HepG2 (cell line): Measurements from ENCODE around the gene TGM3. TPM values are rescaled to one million over a fixed set of nuclear protein-coding genes. Genes with fewer than 3 reads are reported as not detected.

Source experiments
- ATAC-seq: fragments of 200-7000 bp; cut with Tn5 transposase; 3 replicates; pipeline ENCODE4 v1.9.1; 2020; ENCODE audit warnings: mild to moderate bottlenecking, moderate library complexity
- BruUV-seq: library from RNA; stranded (reverse); fragments of 400-500 nt; replicated peaks from 2 replicates; lab custom pipeline; 2021; lab: Mats Ljungman, UMichigan
- CTCF ChIA-PET: fragments of 300-600 bp; formaldehyde crosslinking; extraction: SDS; loops from one replicate; lab custom pipeline; 2021; ENCODE audit warnings: low total read pairs, inconsistent platforms, low intra/inter-chr PET ratio; lab: Yijun Ruan, JAX
- POLR2A ChIA-PET: fragments of 350-600 bp; sonication (Branson Sonifier 250); formaldehyde crosslinking; loops from one replicate; lab custom pipeline; 2020; ENCODE audit warnings: antibody characterized with exemption, inconsistent platforms; lab: Yijun Ruan, JAX
- DNase-seq: peaks from one replicate; pipeline ENCODE4 v3.0.0-alpha.2; 2015; ENCODE audit warnings: low spot score
- FAIRE-seq: peaks from 3 replicates; lab custom pipeline; 2011; peaks lifted over from hg19 to GRCh38; lab: Jason Lieb, UNC
- H2AFZ ChIP-seq: one replicate; pipeline ENCODE4 v1.6.1; 2011; ENCODE audit warnings: low read length, inconsistent platforms
- H3K27ac ChIP-seq: fragments of 300-600 bp; 3 replicates; pipeline ENCODE4 v1.8.0; 2011; ENCODE audit warnings: mixed run types, mild to moderate bottlenecking, mixed read lengths, low read length, inconsistent platforms; ENCODE audit not compliant: insufficient read depth; ENCODE audit errors: extremely low read length
- H3K27me3 ChIP-seq, 2 experiments: fragments of 200-600 bp in 1 of 2; 2 replicates in 1 of 2; 3 replicates in 1 of 2; pipeline versions ENCODE4 v1.6.0 to v1.8.0; 2011; ENCODE audit warnings: low read length in 2 of 2, mild to moderate bottlenecking in 2 of 2, moderate library complexity in 2 of 2, inconsistent platforms in 1 of 2; ENCODE audit not compliant: insufficient read depth in 2 of 2, control insufficient read depth in 1 of 2
- H3K36me3 ChIP-seq, 2 experiments: fragments of 200-600 bp in 1 of 2; replicated peaks in 1 of 2; 2 replicates in 1 of 2; 3 replicates in 1 of 2; pipeline versions ENCODE4 v1.5.1 to v1.8.0; 2011; ENCODE audit warnings: low read length in 2 of 2, inconsistent platforms in 1 of 2; ENCODE audit not compliant: insufficient read depth in 2 of 2, control insufficient read depth in 1 of 2
- H3K4me1 ChIP-seq: 2 replicates; pipeline ENCODE4 v1.5.1; 2012; ENCODE audit warnings: low read length, inconsistent platforms; ENCODE audit not compliant: insufficient read depth
- H3K4me2 ChIP-seq: 2 replicates; pipeline ENCODE4 v1.6.0; 2011; ENCODE audit warnings: low read depth, low read length, inconsistent platforms
- H3K4me3 ChIP-seq, 3 experiments: fragments of 200-600 bp in 1 of 3; sonication (generic), shearing (Covaris generic) in 1 of 3; replicated peaks in 1 of 3; 2 replicates each; pipeline ENCODE4 v1.5.1; 2011 to 2016; ENCODE audit warnings: low read length in 3 of 3, inconsistent platforms in 2 of 3, low read depth in 2 of 3, mild to moderate bottlenecking in 2 of 3, control low read depth in 1 of 3, mixed read lengths in 1 of 3; ENCODE audit not compliant: insufficient read depth in 1 of 3
- H3K79me2 ChIP-seq: one replicate; pipeline ENCODE4 v1.6.1; 2011; ENCODE audit warnings: low read length, inconsistent platforms; ENCODE audit not compliant: insufficient read depth
- H3K9ac ChIP-seq: 2 replicates; pipeline ENCODE4 v1.6.0; 2011; ENCODE audit warnings: mild to moderate bottlenecking, low read depth, low read length, inconsistent platforms; ENCODE audit not compliant: insufficient read depth
- H3K9me3 ChIP-seq: 2 replicates; pipeline ENCODE4 v1.5.1; 2012; ENCODE audit warnings: mild to moderate bottlenecking, low read length
- H4K20me1 ChIP-seq: 2 replicates; pipeline ENCODE4 v1.6.0; 2011; ENCODE audit warnings: inconsistent platforms, mild to moderate bottlenecking, low read length, moderate library complexity; ENCODE audit not compliant: insufficient read depth
- ARID2 ChIP-seq: sonication (generic); formaldehyde crosslinking; IDR thresholded peaks from 2 replicates; pipeline ENCODE4 v1.8.1; 2022; ENCODE audit warnings: mild to moderate bottlenecking, missing genetic modification reagents, borderline replicate concordance
- CREB1 ChIP-seq, 2 experiments: fragments of 450-650 bp in 1 of 2; IDR thresholded peaks; 2 replicates each; pipeline ENCODE4 v1.6.1; 2016 to 2017; ENCODE audit warnings: control low read depth in 1 of 2, mild to moderate bottlenecking in 1 of 2, missing compliant biosample characterization in 1 of 2, missing genetic modification characterization in 1 of 2
- FOXO4 ChIP-seq: sonication (generic); formaldehyde crosslinking; conservative IDR thresholded peaks from 2 replicates; pipeline ENCODE4 v1.8.1; 2023; ENCODE audit warnings: missing genetic modification reagents
- PAF1 ChIP-seq: IDR thresholded peaks from 2 replicates; pipeline ENCODE4 v1.6.1; 2016; ENCODE audit warnings: missing genetic modification reagents, missing compliant biosample characterization
- RARA ChIP-seq: IDR thresholded peaks from 2 replicates; pipeline ENCODE4 v1.6.1; 2016; ENCODE audit warnings: missing genetic modification reagents, missing compliant biosample characterization
- SALL1 ChIP-seq: sonication (generic); formaldehyde crosslinking; IDR thresholded peaks from 2 replicates; pipeline ENCODE4 v1.8.0; 2022; ENCODE audit warnings: mild to moderate bottlenecking, missing genetic modification reagents
- TEAD2 ChIP-seq: sonication (generic); formaldehyde crosslinking; IDR thresholded peaks from 2 replicates; pipeline ENCODE4 v1.9.0; 2021; ENCODE audit warnings: missing genetic modification reagents
- YY1 ChIP-seq: IDR thresholded peaks from 2 replicates; pipeline ENCODE4 v1.6.1; 2011; ENCODE audit warnings: low read length, low read depth, moderate library complexity, mild to moderate bottlenecking; ENCODE audit not compliant: insufficient read depth, insufficient replicate concordance
- ZNF503 ChIP-seq: sonication (generic); formaldehyde crosslinking; IDR thresholded peaks from 2 replicates; pipeline ENCODE4 v1.4.0; 2020; ENCODE audit warnings: missing genetic modification reagents
- WGBS: methylation state at CpG from one replicate; pipeline ENCODE4 v1.1.6; 2017; ENCODE audit warnings: low lambda C conversion rate; 5-methylcytosine and 5-hydroxymethylcytosine counted together
- in situ Hi-C: cut with HindIII; loops from 2 replicates; pipeline ENCODE4 v1.10.0; 2017; ENCODE audit warnings: low pct_unique_long_range_greater_than_20kb; ENCODE audit not compliant: extremely low pct_ligation_motif_present
- intact Hi-C: fragments of 100-400 bp; cut with micrococcal nuclease; formaldehyde crosslinking; loops from one replicate; pipeline ENCODE4 v1.10.0; 2022; ENCODE audit not compliant: unreplicated experiment
- polyA plus RNA-seq, 8 experiments: library from polyadenylated mRNA; depleted of rRNA in 3 of 8; stranded (reverse) in 7 of 8; unstranded in 1 of 8; fragments of >200 nt; fragmentation: Illumina TruSeq in 4 of 8; extraction: Trizol in 4 of 8; gene quantifications; 2 replicates each; pipeline versions ENCODE4 v1.2.1 to v1.2.3, GENCODE V29; 2011 to 2016; ENCODE audit warnings: low read depth in 4 of 8, missing spikeins in 1 of 8, mixed read lengths in 1 of 8; ENCODE audit not compliant: insufficient read depth in 1 of 8
- total RNA-seq, 5 experiments: library from RNA; depleted of rRNA; stranded (reverse); fragments of >200 nt; fragmentation: Illumina TruSeq; extraction: Trizol; gene quantifications; 2 replicates each; pipeline ENCODE4 v1.2.3, GENCODE V29; 2016; ENCODE audit warnings: low read depth in 1 of 5
- TF ChIP-seq, protein P1 (sequence below): sonication (generic); formaldehyde crosslinking; IDR thresholded peaks from 2 replicates; pipeline ENCODE4 v1.5.0; 2020; ENCODE audit warnings: missing genetic modification reagents, mild to moderate bottlenecking, borderline replicate concordance
- TF ChIP-seq, protein P2 (sequence below): IDR thresholded peaks from 2 replicates; pipeline ENCODE4 v1.6.1; 2012; ENCODE audit warnings: low read depth, low read length, improper control_type of control experiment

Gene TGM3
- total and polyA plus RNA-seq, 2 of the 13 experiments (the other 11 are each of a cell fraction or from before 2014, with no cell fraction given), result not detected

DNA sequence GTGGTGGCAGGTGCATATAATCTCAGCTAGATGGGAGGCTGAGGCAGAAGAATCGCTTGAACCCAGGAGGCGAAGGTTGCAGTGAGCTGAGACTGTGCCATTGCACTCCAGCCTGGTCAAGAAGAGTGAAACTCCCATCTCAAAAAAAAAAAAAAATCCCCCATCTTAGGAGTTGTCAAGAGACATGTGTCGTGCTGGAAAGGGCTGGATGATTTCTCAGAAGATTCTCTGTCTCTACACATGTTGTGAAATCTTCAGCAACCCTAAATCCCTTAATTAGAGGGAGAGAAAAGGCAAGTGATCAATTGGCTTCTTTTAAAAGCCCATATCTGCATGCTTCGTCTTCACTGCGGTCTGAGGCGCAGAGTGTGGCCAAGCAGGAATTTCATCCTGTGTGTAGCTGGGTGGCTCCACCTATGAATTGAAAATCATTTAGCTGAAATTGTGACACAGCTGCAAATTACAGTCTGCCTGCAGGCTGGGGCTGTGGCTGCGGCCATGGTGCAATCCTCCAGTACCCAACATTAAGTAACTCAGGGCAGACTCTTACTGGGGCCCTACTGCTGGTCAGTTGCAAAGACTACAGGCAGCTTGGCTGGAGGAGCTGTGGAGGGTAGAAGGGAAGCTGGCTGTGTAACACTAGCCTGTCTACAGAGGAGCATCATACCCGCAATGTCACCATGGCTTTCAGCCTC is 3.2 kb upstream of the TGM3 start:
- CTCF ChIA-PET, result no interaction called here
- H3K27me3 ChIP-seq, result peaks cover 2 to 16% of the 10 kb centered on the region in 2 experiments; a peak in 2 of 5 replicates
- TF ChIP-seq PAF1 (CRISPR knock-in tag) (no peak), SALL1 (0 out of 2 replicates have a peak, but pooled peaks have one; percentile 14)
- H3K9ac ChIP-seq, result no peak overlapping the region
- intact Hi-C loops (no loop called here), in situ Hi-C loops (no loop called here)
- H3K4me2 ChIP-seq, result no peak overlapping the region
- 28% methylated on average over 8 of the region's 8 CpGs for WGBS
- H4K20me1 ChIP-seq, result no peaks in the 10 kb centered on the region
- no peak overlapping the region for H2AFZ ChIP-seq
- FAIRE-seq, result no peak
- no peak for DNase-seq
- no peaks in the 10 kb centered on the region for H3K9me3 ChIP-seq
- H3K36me3 ChIP-seq, result no peaks in the 10 kb centered on the region
- H3K4me1 ChIP-seq, result peaks cover 19% of the 10 kb centered on the region
- no TSS peak for BruUV-seq
- peak; percentile 64 for ATAC-seq
- POLR2A ChIA-PET, result no interaction called here
- H3K4me3 ChIP-seq, result no peak overlapping the region
- no peaks in the 10 kb centered on the region for H3K79me2 ChIP-seq
- no peak overlapping the region for H3K27ac ChIP-seq

- Histone ChIP-seq H3K27me3 (peaks cover 3 to 26% of the 10 kb centered on the region in 2 experiments; a peak in 2 of 5 replicates), H3K4me3 (no peak overlapping the region), H3K4me2 (no peak overlapping the region), H3K9me3 (no peaks in the 10 kb centered on the region), H2AFZ (no peak overlapping the region), H3K4me1 (peaks cover 14% of the 10 kb centered on the region), H3K36me3 (no peaks in the 10 kb centered on the region), H3K9ac (no peak overlapping the region), H4K20me1 (no peaks in the 10 kb centered on the region), H3K27ac (no peak overlapping the region), H3K79me2 (no peaks in the 10 kb centered on the region)
- ATAC-seq, result no peak
- intact Hi-C loops (no loop called here), in situ Hi-C loops (no loop called here)
- BruUV-seq, result no TSS peak
- no peak for DNase-seq
- POLR2A ChIA-PET, result no interaction called here
- CTCF ChIA-PET, result no interaction called here
- FAIRE-seq, result no peak
- 59% methylated on average over 11 of the region's 11 CpGs for WGBS
- TF ChIP-seq ZNF503 (CRISPR knock-in tag) (no peak), YY1 (no peak), CREB1 (IDR thresholded peaks at IDR 0.05) (no peak), CREB1 (CRISPR knock-in tag; IDR thresholded peaks at IDR 0.05) (no peak), ARID2 (no peak), TEAD2 (no peak), RARA (CRISPR knock-in tag) (no peak), FOXO4 (CRISPR knock-in tag) (no peak)
- TF ChIP-seq, protein P1, sequence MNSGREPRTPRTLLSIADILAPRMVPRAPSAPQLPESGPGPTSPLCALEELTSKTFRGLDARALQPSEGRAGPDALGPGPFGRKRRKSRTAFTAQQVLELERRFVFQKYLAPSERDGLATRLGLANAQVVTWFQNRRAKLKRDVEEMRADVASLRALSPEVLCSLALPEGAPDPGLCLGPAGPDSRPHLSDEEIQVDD (CRISPR knock-in tag), result no peak
- TF ChIP-seq, protein P2, sequence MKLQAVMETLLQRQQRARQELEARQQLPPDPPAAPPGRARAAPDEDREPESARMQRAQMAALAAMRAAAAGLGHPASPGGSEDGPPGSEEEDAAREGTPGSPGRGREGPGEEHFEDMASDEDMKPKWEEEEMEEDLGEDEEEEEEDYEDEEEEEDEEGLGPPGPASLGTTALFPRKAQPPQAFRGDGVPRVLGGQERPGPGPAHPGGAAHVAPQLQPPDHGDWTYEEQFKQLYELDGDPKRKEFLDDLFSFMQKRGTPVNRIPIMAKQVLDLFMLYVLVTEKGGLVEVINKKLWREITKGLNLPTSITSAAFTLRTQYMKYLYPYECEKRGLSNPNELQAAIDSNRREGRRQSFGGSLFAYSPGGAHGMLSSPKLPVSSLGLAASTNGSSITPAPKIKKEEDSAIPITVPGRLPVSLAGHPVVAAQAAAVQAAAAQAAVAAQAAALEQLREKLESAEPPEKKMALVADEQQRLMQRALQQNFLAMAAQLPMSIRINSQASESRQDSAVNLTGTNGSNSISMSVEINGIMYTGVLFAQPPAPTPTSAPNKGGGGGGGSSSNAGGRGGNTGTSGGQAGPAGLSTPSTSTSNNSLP, result no peak
Observed at GRCh38 chr20:2293486-2293885, 2.3 kb upstream of the TGM3 start.
